ENCODE results near the gene SLC25A11.

The SLC25A11 gene

GRCh38 chr17:4892499-4893221, 47.2 kb downstream of the SLC25A11 start:
- no peak for TF ChIP-seq GATA3 (IDR thresholded peaks at IDR 0.05; ENCODE audit: low read depth, low read length)
- no peak for TF ChIP-seq GATA2 (IDR thresholded peaks at IDR 0.05; ENCODE audit: low read depth, low read length)

- TF ChIP-seq GATA2 (IDR thresholded peaks at IDR 0.05; ENCODE audit: low read depth, low read length) (no peak), GATA3 (IDR thresholded peaks at IDR 0.05; ENCODE audit: low read depth, low read length) (no peak)
These were observed 48.1 kb downstream of the SLC25A11 start for GRCh38 chr17:4891411-4892410.

GRCh38 chr17:4887581-4887980, 52.3 kb downstream of the SLC25A11 start:
- TF ChIP-seq GATA3 (IDR thresholded peaks at IDR 0.05; ENCODE audit: low read depth, low read length) = no peak
- no peak for TF ChIP-seq GATA2 (IDR thresholded peaks at IDR 0.05; ENCODE audit: low read depth, low read length)
